HG02759 (cell line): ENCODE measurements around the gene CACNA2D2.
"Not testable (repeated sequence)": the region's sequence is repeated elsewhere in the genome, so short reads cannot be mapped to it uniquely, and the experiment has no call there.

Source experiments
- ATAC-seq: cut with Tn5 transposase; IDR thresholded peaks from one replicate; pipeline ENCODE4 v1.9.1; 2021; ENCODE audit warnings: mild to moderate bottlenecking, moderate library complexity; ENCODE audit not compliant: unreplicated experiment

Gene CACNA2D2

GRCh38 chr3:50530001-50530970 is 26.9 kb upstream of the CACNA2D2 start:
- ATAC-seq: no peak

- no peak for ATAC-seq
These were observed 22.6 kb upstream of the CACNA2D2 start for GRCh38 chr3:50525987-50526386.

DNA sequence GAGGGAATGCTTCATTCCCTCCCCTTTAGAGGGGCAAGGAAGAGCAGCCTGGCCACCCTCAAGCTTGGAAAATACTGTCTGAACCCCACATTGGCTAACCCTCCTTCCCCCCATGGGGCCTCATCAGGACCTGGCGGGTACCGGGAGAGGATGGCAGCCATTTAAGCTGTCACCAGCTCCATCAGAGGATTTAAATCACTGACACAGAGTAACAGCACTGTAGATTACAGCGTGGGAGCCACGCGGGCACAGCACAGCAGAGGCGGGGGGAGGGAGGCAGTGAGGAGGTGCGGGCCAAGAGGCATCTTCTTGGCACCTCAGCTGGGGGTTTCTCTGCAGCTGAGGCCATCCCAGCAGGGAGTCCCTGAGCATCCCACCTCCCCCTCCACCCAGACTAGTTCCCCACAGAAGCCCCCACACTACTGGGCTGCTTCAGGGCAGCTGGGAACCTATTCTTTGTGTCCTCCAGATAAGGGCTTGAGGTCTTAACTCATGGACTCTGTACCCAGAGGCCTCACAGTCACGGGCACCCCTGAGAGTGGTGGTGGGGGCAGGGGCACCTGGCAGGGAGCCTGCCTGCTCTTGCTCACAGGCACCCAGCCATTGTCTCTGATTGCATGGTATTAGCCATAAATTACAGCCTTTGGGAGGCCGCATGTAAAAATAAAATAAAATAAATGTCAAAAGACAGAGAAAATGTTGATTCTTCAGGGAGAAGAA is 21.9 kb upstream of the CACNA2D2 start:
- ATAC-seq: no peak

DNA sequence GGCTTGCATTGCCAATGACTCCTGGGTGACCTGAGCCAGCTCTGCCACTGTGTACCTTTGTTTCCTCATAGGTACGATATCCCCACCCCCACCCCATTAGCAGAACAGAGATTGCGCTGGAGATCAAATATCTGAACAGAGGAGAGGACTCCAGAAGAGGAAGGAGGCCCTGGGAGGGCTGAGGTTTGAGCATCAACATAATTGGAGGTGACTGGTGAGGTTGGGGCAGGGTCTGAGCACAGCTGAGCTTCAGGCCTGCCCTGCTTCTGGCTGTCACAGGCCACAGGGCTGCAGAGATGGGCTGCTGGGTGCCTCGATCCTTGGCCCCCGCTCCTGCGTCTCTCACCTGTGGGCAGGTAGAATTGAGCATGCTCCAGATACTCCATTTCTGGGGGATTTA is 21.3 kb upstream of the CACNA2D2 start:
- ATAC-seq: no peak

- ATAC-seq: no peak
These were observed 19.9 kb upstream of the CACNA2D2 start for GRCh38 chr3:50523279-50523811.

GRCh38 chr3:50521572-50521971 is 18.1 kb upstream of the CACNA2D2 start:
- ATAC-seq: no peak

- ATAC-seq: no peak
These were observed 17.4 kb upstream of the CACNA2D2 start for GRCh38 chr3:50520849-50521248.

DNA sequence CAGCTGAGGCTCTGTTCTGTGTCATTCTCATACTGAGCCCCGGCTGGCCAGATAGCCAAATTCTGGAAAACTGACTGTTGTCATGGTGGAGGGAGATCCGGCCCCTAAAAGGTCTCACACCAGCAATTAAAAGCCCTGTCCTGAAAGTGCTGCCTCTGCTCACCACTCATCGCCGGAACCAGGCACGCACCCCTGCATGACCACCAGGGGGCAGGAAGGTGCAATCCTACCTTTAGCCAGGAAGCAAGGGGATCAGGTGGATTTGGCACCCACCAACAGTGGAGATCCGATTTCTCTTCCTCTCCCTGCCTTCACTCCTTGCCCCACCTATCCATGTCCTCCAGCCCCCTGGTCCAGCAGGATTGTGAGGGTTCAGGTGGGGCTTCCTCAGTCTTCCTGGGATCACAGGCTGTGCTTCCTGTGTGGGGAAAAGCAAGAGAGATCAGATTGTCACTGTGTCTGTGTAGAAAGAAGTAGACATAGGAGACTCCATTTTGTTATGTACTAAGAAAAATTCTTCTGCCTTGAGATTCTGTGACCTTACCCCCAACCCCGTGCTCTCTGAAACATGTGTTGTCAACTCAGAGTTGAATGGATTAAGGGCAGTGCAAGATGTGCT is 16.1 kb upstream of the CACNA2D2 start:
- ATAC-seq: no peak

GRCh38 chr3:50518436-50518835 is 15.0 kb upstream of the CACNA2D2 start:
- ATAC-seq: no peak

DNA sequence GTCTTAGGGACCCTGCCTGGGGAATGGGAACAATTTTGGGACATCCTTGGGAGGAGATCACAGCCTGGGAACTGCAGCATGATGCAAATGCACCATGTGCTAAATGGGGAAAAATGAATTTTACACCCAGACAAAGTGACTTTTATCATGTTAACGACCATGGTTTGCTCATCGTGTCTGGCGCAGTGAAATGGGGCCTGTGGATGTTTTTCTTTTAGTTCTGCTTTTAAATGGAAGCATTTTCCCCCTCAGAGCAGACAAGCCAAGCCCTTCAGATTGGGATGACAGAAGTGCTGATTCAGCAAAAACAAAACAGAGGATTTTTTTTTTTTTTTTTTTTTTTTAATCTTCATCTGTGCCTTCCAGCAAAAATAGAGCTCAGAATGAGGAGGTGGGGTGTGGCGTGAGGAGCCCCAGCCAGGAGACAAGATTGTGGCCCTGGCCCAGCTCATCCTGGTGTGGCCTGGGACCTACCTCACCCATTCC is 14.3 kb upstream of the CACNA2D2 start:
- no peak for ATAC-seq

DNA sequence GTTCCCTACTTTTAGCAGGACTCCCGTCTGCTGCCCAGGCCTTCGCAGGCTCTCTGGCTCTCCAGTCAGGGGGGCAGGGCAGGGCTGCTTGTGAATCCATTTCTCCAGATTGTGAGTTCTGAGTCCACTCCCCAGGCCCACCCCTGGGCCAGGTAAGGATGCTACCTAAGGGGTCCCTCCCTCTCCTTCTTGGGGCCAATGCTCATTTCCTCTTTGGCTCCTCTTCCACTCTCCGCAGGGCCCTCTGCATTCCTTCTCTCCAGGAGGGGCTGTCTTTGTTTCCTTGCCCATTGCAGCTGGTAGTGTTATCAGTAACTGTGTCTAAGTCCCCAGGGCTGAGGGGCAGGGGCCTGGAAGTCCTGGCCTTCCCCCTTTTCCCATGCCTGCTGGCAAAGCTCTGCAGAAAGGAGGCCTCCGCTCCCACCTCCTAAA is 13.0 kb upstream of the CACNA2D2 start:
- ATAC-seq: no peak

GRCh38 chr3:50515565-50516439 is 12.4 kb upstream of the CACNA2D2 start:
- ATAC-seq: no peak

DNA sequence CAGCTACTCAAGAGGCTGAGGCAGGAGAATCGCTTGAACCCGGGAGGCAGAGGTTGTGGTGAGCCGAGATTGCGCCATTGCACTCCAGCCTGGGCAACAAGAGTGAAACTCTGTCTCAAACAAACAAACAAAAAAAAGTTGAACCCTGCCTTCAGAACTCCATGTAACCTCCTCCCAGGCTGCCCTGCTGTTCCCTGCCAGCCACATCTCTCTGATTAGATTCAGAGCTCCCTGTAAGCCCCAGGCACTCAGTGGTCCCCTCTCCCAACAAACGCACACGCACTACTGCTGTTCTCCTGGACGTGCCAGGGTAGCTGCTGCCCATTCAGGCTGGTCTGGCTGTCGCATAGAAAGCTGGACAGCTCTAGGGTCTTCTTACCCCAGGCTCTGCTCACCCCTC is 9.5 kb upstream of the CACNA2D2 start:
- not testable (repeated sequence) for ATAC-seq

DNA sequence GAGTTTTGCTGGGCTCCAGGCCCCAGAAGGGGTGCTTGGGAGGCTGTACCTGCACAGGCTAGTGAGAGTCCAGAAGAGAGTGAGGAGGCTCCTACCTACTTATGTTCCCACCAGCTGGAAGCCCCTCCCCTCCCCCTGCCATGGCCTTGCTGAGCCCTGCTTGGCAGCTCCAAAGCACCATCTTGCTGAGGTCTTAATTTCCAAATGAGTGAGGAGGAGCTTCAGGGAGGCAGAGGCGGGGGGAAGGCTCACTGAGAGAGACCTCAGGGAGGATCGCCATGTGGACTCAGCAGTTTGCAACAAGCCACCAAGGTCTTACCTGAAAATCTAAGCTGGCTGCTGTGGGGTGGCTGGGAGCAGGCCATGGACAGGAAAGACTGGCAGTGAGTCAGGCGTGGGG is 8.7 kb upstream of the CACNA2D2 start:
- no peak for ATAC-seq

DNA sequence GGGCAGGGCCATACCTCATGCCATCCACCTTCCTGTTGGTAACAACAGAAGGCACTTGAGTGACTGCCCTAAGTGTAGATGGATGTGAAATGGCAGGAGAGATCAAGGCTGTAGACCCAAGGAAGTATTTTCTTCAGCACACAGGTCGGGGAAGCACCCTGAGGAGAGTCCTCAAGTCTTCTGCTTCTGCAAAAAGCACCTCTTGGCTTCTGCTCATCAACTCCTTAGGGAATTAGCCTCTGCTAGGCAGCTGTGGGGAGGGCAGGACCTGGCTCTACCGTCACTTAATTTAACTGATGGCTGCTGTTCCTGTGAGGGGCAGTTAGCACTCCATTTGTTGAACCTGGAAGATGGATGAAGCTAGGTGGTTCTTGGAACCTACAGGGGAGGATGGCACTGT is 6.9 kb upstream of the CACNA2D2 start:
- ATAC-seq: no peak

DNA sequence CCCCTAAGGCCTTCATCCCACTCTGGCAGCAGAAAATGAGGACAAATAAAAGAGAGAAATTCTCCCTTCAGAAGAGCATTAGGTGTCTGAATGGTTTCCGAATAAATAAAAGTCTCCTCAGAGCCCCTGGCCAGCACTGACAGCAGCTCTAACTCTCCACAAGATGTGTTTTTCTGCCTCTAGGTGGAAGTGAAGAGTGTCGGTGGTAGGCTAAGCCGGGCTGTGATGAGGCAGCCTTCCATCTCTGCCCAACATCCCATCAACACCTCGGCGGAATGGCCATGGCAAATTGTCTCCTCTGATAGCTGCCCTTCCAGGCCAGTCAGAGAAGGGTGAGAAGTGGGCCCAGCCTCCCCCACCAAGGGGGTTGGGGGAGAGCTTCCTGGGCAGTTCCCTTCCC is 6.3 kb upstream of the CACNA2D2 start:
- ATAC-seq: no peak

GRCh38 chr3:50508821-50509220 is 5.4 kb upstream of the CACNA2D2 start:
- ATAC-seq: no peak

GRCh38 chr3:50506169-50506568 is 2.7 kb upstream of the CACNA2D2 start:
- no peak for ATAC-seq

DNA sequence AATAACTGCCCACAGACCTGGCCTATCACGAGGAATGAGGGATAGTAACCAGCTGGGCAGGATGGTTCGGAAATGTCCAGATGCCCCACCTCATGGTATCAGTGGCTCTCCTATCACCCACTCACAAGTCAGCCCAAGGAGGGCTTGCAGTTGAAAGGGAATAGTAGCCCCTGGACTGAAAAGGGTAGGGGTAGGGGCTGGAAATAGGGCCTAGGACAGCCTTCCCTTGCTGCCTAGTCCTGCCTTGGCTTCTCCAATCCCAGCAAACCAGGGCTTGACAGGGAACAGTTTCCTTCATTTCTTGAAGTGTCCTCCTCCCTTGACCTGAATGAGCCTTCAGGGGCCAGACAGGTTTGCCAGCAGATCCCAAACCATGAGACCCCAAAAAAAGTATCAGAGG is 1.2 kb upstream of the CACNA2D2 start:
- ATAC-seq: no peak
